ENCODE results near the gene PRKAG3. TPM values are rescaled to one million over a fixed set of nuclear protein-coding genes. Genes with fewer than 3 reads are reported as not detected.

Gene PRKAG3
- total and polyA plus RNA-seq, 9 of the 15 experiments (the other 6 are each of a cell fraction or from before 2014, with no cell fraction given), result not detected

DNA sequence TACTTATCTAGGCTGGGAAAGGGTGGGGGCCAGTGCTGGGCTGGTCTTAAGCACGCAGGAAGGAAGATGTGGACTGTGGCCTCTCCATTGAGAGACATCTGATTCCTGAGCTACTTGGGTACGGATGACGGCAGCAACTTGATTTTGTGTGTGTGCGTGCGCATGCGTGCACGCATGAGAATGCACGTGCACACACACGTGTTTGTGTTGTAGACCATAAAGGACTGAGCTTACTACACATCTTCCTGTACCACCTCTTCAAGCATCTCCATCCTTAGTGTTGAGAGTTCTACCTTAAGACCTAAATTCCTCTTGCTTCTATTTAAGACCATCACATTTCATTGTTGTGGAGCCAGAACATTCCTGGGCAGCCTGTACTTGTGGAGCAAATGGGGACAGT is 37.5 kb upstream of the PRKAG3 start:
- TF ChIP-seq NFE2 (IDR thresholded peaks at IDR 0.05; ENCODE audit: low read depth) (no peak), JUND (IDR thresholded peaks at IDR 0.05; ENCODE audit: borderline replicate concordance, low read depth, low read length) (no peak), JUND (tag; IDR thresholded peaks at IDR 0.05; ENCODE audit: borderline replicate concordance, low read depth, low read length) (no peak), NCOA2 (IDR thresholded peaks at IDR 0.05; ENCODE audit: partially characterized antibody in 2 of 2) (no peak)
- Histone ChIP-seq H2AFZ (ENCODE audit: low read depth, low read length) (no peak overlapping the region), H3K9ac (ENCODE audit: insufficient read depth in 1 of 2, low read depth in 2 of 2, low read length in 2 of 2) (no peak overlapping the region), H3K27me3 (ENCODE audit: control insufficient read depth in 2 of 2, insufficient read depth in 2 of 2, low read length in 2 of 2) (peaks cover 6 to 38% of the 10 kb centered on the region in 2 experiments; a peak in 3 of 5 replicates), H3K9me1 (ENCODE audit: control insufficient read depth, insufficient read depth, low read length) (no peaks in the 10 kb centered on the region), H3K36me3 (ENCODE audit: control insufficient read depth, insufficient read depth, low read length) (no peaks in the 10 kb centered on the region), H3K4me2 (ENCODE audit: insufficient read depth, low read length) (no peak overlapping the region), H3K4me1 (replicated peaks in 1 of 2; ENCODE audit: control insufficient read depth in 2 of 2, insufficient read depth in 2 of 2, low read length in 2 of 2) (peaks cover 0 to 14% of the 10 kb centered on the region in 2 experiments; a peak in 2 of 5 replicates), H3K27ac (ENCODE audit: extremely low read depth, low read depth, low read length) (no peak overlapping the region), H3K4me3 (no peak overlapping the region), H4K20me1 (replicated peaks; ENCODE audit: control insufficient read depth, insufficient read depth, low read length) (no peaks in the 10 kb centered on the region), H3K79me2 (ENCODE audit: control insufficient read depth, insufficient read depth, low read length) (no peaks in the 10 kb centered on the region), H3K9me3 (replicated peaks; ENCODE audit: control insufficient read depth, insufficient read depth, low read depth, low read length) (no peaks in the 10 kb centered on the region)
- no peak for ATAC-seq
- 50% methylated on average over 9 of the region's 9 CpGs for WGBS (ENCODE audit: insufficient coverage, low coverage, missing lambda C conversion rate)
- intact Hi-C loops (cut with micrococcal nuclease), result no loop called here
- no TSS peak for BruUV-seq (replicated peaks)
- in situ Hi-C loops (cut with MboI), result no loop called here
- ChIA-PET CTCF (ENCODE audit: low intra/inter-chr PET ratio) (no interaction called here), POLR2A (interaction anchor here (0.9 kb wide), 1 partner anchor 18 kb away, joined by 3 read pairs; no protein-coding TSS in a partner anchor)
- no peak for FAIRE-seq
- DNase-seq (ENCODE audit: extremely low read depth in 1 of 4, low spot score in 3 of 4), result no peak

DNA sequence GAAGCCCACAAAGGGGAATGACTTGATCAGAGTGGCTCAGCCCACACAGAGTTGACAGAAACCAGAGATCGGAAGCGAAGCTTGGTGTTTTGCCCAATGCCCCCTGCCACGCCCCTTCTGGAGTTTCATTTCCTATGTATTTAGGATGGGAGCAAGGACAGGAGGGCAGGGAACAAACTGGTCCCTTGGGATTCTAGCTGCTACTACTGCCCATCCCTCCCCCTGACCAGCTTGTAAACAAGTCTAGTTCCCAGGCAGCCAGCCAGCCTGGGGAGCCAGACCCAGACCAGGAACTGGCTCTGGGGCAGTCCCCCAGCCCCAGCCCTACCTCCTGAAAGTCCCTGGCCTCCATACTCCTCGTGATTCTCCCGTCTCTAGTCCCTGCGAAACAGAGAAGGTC is 36.3 kb upstream of the PRKAG3 start:
- H3K27me3 ChIP-seq (ENCODE audit: control insufficient read depth in 2 of 2, insufficient read depth in 2 of 2, low read length in 2 of 2), result peaks cover 6 to 32% of the 10 kb centered on the region in 2 experiments; a peak in 3 of 5 replicates
- POLR2A ChIA-PET, result no interaction called here
- H3K4me1 ChIP-seq (replicated peaks in 1 of 2; ENCODE audit: control insufficient read depth in 2 of 2, insufficient read depth in 2 of 2, low read length in 2 of 2), result peaks cover 0 to 10% of the 10 kb centered on the region in 2 experiments; a peak in 2 of 5 replicates
- no peaks in the 10 kb centered on the region for H4K20me1 ChIP-seq (replicated peaks; ENCODE audit: control insufficient read depth, insufficient read depth, low read length)
- FAIRE-seq (no peak), ATAC-seq (no peak), DNase-seq (ENCODE audit: extremely low read depth in 1 of 4, low spot score in 3 of 4) (no peak)
- CTCF ChIA-PET (ENCODE audit: low intra/inter-chr PET ratio), result no interaction called here
- H3K4me2 ChIP-seq (ENCODE audit: insufficient read depth, low read length), result no peak overlapping the region
- no peaks in the 10 kb centered on the region for H3K9me3 ChIP-seq (replicated peaks; ENCODE audit: control insufficient read depth, insufficient read depth, low read depth, low read length)
- no peaks in the 10 kb centered on the region for H3K36me3 ChIP-seq (ENCODE audit: control insufficient read depth, insufficient read depth, low read length)
- intact Hi-C loops (cut with micrococcal nuclease) (no loop called here), in situ Hi-C loops (cut with MboI) (no loop called here)
- no peaks in the 10 kb centered on the region for H3K9me1 ChIP-seq (ENCODE audit: control insufficient read depth, insufficient read depth, low read length)
- no TSS peak for BruUV-seq (replicated peaks)
- no peak overlapping the region for H3K9ac ChIP-seq (ENCODE audit: insufficient read depth in 1 of 2, low read depth in 2 of 2, low read length in 2 of 2)
- H3K79me2 ChIP-seq (ENCODE audit: control insufficient read depth, insufficient read depth, low read length), result no peaks in the 10 kb centered on the region
- H3K27ac ChIP-seq (ENCODE audit: extremely low read depth, low read depth, low read length), result no peak overlapping the region
- H3K4me3 ChIP-seq, result no peak overlapping the region
- 6% methylated on average over 6 of the region's 6 CpGs for whole genome bisulfite sequencing (ENCODE audit: insufficient coverage, low coverage, missing lambda C conversion rate)
- no peak overlapping the region for H2AFZ ChIP-seq (ENCODE audit: low read depth, low read length)
- TF ChIP-seq POLR3A (IDR thresholded peaks at IDR 0.05; ENCODE audit: borderline replicate concordance, extremely low read depth, insufficient read depth, insufficient read length) (no peak), SMARCA5 (IDR thresholded peaks at IDR 0.05) (no peak), DACH1 (IDR thresholded peaks at IDR 0.05; ENCODE audit: partially characterized antibody) (no peak), DIDO1 (tag; IDR thresholded peaks at IDR 0.05; ENCODE audit: low read depth) (no peak), HCFC1 (IDR thresholded peaks at IDR 0.05; ENCODE audit: low read depth, low read length) (no peak), NR1H2 (CRISPR knock-in tag; IDR thresholded peaks at IDR 0.05) (no peak), ZNF175 (CRISPR knock-in tag; IDR thresholded peaks at IDR 0.05; ENCODE audit: low read depth) (no peak), NR3C1 (CRISPR knock-in tag; IDR thresholded peaks at IDR 0.05) (no peak), ZBTB8A (IDR thresholded peaks at IDR 0.05; ENCODE audit: partially characterized antibody) (no peak), ZNF274 (IDR thresholded peaks at IDR 0.05; ENCODE audit: borderline replicate concordance, low read depth, low read length) (no peak), SP1 (CRISPR knock-in tag; IDR thresholded peaks at IDR 0.05) (no peak)
- TF ChIP-seq, protein P1, sequence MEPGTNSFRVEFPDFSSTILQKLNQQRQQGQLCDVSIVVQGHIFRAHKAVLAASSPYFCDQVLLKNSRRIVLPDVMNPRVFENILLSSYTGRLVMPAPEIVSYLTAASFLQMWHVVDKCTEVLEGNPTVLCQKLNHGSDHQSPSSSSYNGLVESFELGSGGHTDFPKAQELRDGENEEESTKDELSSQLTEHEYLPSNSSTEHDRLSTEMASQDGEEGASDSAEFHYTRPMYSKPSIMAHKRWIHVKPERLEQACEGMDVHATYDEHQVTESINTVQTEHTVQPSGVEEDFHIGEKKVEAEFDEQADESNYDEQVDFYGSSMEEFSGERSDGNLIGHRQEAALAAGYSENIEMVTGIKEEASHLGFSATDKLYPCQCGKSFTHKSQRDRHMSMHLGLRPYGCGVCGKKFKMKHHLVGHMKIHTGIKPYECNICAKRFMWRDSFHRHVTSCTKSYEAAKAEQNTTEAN (CRISPR knock-in tag; IDR thresholded peaks at IDR 0.05), result no peak

All from K562 (cell line).